SK-N-MC (cell line): ENCODE results near the gene C13orf46.

Experiments
- EZH2 ChIP-seq: fragments of 200-600 bp; sonication (generic); IDR thresholded peaks from one replicate; pipeline ENCODE4 v1.6.1; 2017; ENCODE audit warnings: antibody characterized with exemption
- POLR2AphosphoS5 ChIP-seq: IDR thresholded peaks from 2 replicates; pipeline ENCODE4 v1.6.1; 2012; ENCODE audit warnings: mild to moderate bottlenecking, low read depth, low read length, borderline replicate concordance

DNA sequence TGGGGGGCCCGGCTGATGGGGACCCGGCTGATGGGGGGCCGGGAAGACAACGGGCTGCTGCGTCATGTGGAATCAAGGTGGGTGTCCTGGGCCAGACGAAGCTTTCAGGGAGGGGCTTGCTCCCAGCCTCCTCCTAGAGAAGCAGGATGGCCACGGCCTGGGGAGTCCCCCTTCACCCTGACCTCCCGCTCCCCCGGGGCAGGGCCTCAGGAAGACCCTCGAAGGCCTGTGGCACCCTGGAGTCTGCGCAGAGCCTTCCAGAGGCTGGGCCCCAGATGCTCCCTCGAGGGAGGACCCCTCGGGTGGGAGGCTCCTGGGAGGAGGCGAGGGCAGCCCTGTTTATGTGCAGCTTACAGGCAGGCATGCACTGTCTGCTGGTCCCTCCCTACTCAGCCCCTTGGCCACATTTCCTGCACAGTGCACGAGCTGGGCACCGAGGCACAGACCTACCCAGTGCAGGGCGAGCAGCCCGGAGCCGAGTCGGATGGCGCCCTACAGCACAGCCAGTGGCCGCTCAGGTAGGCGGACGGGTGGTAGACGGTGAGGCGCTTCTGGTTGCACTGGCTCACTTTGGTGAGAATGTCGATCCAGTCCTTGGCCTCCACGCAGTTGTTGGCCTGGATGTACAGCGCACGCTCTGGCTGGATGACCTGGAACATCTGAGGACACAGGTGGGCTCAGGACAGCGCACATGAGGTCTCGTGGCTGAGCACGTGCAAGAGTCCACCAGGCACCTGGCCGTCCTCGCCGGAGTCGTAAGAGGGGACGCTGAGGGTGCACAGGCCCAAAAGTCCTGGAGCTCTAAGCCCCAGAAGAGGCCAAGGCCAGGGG lies 22.4 kb upstream of the C13orf46 start:
- TF ChIP-seq EZH2 (no peak), POLR2AphosphoS5 (no peak)
